Loucy (cell line): ENCODE results near the gene POLR3E.

Experiments used
- H2AFZ ChIP-seq: fragments of 200-600 bp; sonication (generic); 2 replicates; pipeline ENCODE4 v1.6.0; 2016; ENCODE audit warnings: antibody characterized with exemption, mild to moderate bottlenecking, low read length, moderate library complexity
- H3F3A ChIP-seq: fragments of 200-600 bp; 2 replicates; pipeline ENCODE4 v1.6.0; 2016; ENCODE audit warnings: antibody characterized with exemption, low read depth, mild to moderate bottlenecking
- H3K27me3 ChIP-seq: fragments of 200-600 bp; sonication (generic); 2 replicates; pipeline ENCODE4 v1.6.1; 2014; ENCODE audit warnings: low read length, mild to moderate bottlenecking; ENCODE audit not compliant: insufficient read depth, poor library complexity, severe bottlenecking
- H3K36me3 ChIP-seq: fragments of 200-600 bp; sonication (generic); 2 replicates; pipeline ENCODE4 v1.6.1; 2016; ENCODE audit warnings: low read length; ENCODE audit not compliant: insufficient read depth
- H3K4me1 ChIP-seq: fragments of 200-600 bp; sonication (generic); 2 replicates; pipeline ENCODE4 v1.5.1; 2014; ENCODE audit warnings: low read length, mild to moderate bottlenecking; ENCODE audit not compliant: insufficient read depth, poor library complexity, severe bottlenecking
- H3K4me2 ChIP-seq: fragments of 200-600 bp; sonication (generic); 2 replicates; pipeline ENCODE4 v1.6.0; 2014; ENCODE audit warnings: antibody characterized with exemption, low read length, low read depth, mild to moderate bottlenecking; ENCODE audit not compliant: poor library complexity, severe bottlenecking
- H3K4me3 ChIP-seq: fragments of 200-600 bp; sonication (generic); 2 replicates; pipeline ENCODE4 v1.5.1; 2014; ENCODE audit warnings: low read length, mild to moderate bottlenecking, mixed read lengths; ENCODE audit not compliant: poor library complexity, severe bottlenecking
- H3K79me2 ChIP-seq: fragments of 200-600 bp; sonication (generic); 2 replicates; pipeline ENCODE4 v1.6.1; 2014; ENCODE audit warnings: low read length; ENCODE audit not compliant: insufficient read depth
- H3K9ac ChIP-seq: fragments of 200-600 bp; sonication (generic); 2 replicates; pipeline ENCODE4 v1.6.0; 2014; ENCODE audit warnings: mild to moderate bottlenecking, low read depth, low read length, moderate library complexity; ENCODE audit not compliant: poor library complexity, severe bottlenecking
- H3K9me2 ChIP-seq: fragments of 200-600 bp; sonication (generic); replicated peaks from 2 replicates; pipeline ENCODE4 v1.6.1; 2016; ENCODE audit warnings: low read depth, low read length, mixed read lengths
- H3K9me3 ChIP-seq: fragments of 200-600 bp; sonication (generic); 2 replicates; pipeline ENCODE4 v1.6.1; 2014; ENCODE audit warnings: mild to moderate bottlenecking, antibody characterized with exemption, low read length, low read depth; ENCODE audit not compliant: insufficient read depth
- H4K20me1 ChIP-seq: fragments of 200-600 bp; sonication (generic); 2 replicates; pipeline ENCODE4 v1.6.0; 2014; ENCODE audit warnings: antibody characterized with exemption, low read length, mild to moderate bottlenecking; ENCODE audit not compliant: insufficient read depth, poor library complexity, severe bottlenecking
- CTCF ChIP-seq: fragments of 200-600 bp; sonication (generic); conservative IDR thresholded peaks from 2 replicates; pipeline ENCODE4 v1.5.1; 2014; ENCODE audit warnings: mild to moderate bottlenecking, antibody characterized with exemption, low read length
- EZH2phosphoT487 ChIP-seq: fragments of 200-600 bp; IDR thresholded peaks from 2 replicates; pipeline ENCODE4 v1.6.1; 2018; ENCODE audit warnings: antibody characterized with exemption, mild to moderate bottlenecking, moderate library complexity, borderline replicate concordance

POLR3E gene

GRCh38 chr16:22260490-22260889 lies 36.7 kb upstream of the POLR3E start:
- Histone ChIP-seq H2AFZ (no peak overlapping the region), H4K20me1 (no peaks in the 10 kb centered on the region), H3K36me3 (peaks cover 37% of the 10 kb centered on the region; the same call in 1 of the 2 replicates), H3K4me1 (no peaks in the 10 kb centered on the region), H3K4me3 (no peak overlapping the region), H3K9ac (no peak overlapping the region), H3F3A (no peaks in the 10 kb centered on the region), H3K27me3 (no peaks in the 10 kb centered on the region), H3K79me2 (no peaks in the 10 kb centered on the region), H3K9me3 (peaks cover 1% of the 10 kb centered on the region; the same call in 1 of the 2 replicates), H3K9me2 (no peaks in the 10 kb centered on the region), H3K4me2 (no peak overlapping the region)
- TF ChIP-seq EZH2phosphoT487 = no peak
- TF ChIP-seq CTCF = no peak

- Histone ChIP-seq H3K79me2 (no peaks in the 10 kb centered on the region), H3K4me2 (no peak overlapping the region), H2AFZ (no peak overlapping the region), H3K9me3 (no peaks in the 10 kb centered on the region), H3K36me3 (peaks cover 35% of the 10 kb centered on the region; the same call in 1 of the 2 replicates), H3F3A (no peaks in the 10 kb centered on the region), H3K27me3 (no peaks in the 10 kb centered on the region), H3K4me3 (no peak overlapping the region), H3K4me1 (no peaks in the 10 kb centered on the region), H4K20me1 (no peaks in the 10 kb centered on the region), H3K9me2 (no peaks in the 10 kb centered on the region), H3K9ac (no peak overlapping the region)
- TF ChIP-seq EZH2phosphoT487 (no peak), CTCF (no peak)
These were observed 34.7 kb upstream of the POLR3E start for GRCh38 chr16:22262460-22262859.

- H3K4me2 ChIP-seq = no peak overlapping the region
- H3K36me3 ChIP-seq = peaks cover 33% of the 10 kb centered on the region; the same call in 1 of the 2 replicates
- no peaks in the 10 kb centered on the region for H3F3A ChIP-seq
- no peaks in the 10 kb centered on the region for H3K4me1 ChIP-seq
- no peaks in the 10 kb centered on the region for H3K79me2 ChIP-seq
- H3K27me3 ChIP-seq = no peaks in the 10 kb centered on the region
- TF ChIP-seq CTCF (no peak), EZH2phosphoT487 (no peak)
- no peak overlapping the region for H3K9ac ChIP-seq
- no peaks in the 10 kb centered on the region for H3K9me2 ChIP-seq
- no peak overlapping the region for H3K4me3 ChIP-seq
- no peaks in the 10 kb centered on the region for H3K9me3 ChIP-seq
- no peaks in the 10 kb centered on the region for H4K20me1 ChIP-seq
- no peak overlapping the region for H2AFZ ChIP-seq
These were observed 32.4 kb upstream of the POLR3E start for GRCh38 chr16:22264786-22265185.
